ENCODE data around the gene LRRK2. TPM values are rescaled to one million over a fixed set of nuclear protein-coding genes. Genes with fewer than 3 reads are reported as not detected.
"Not testable (repeated sequence)": the region's sequence is repeated elsewhere in the genome, so short reads cannot be mapped to it uniquely, and the experiment has no call there.

Gene LRRK2
- total RNA-seq, 4 donors from 2014 or later = 29.6 to 38.5 (median 32.3) TPM

- no peak overlapping the region for H3K27ac ChIP-seq
- H3K4me3 ChIP-seq = no peak overlapping the region
- no peak for DNase-seq (ENCODE audit: low spot score in 2 of 2)
- H3K4me1 ChIP-seq = peaks cover 0 to 16% (median 0%) of the 10 kb centered on the region in 4 donors
- H3K9me3 ChIP-seq = no peaks in the 10 kb centered on the region
- WGBS, 2 donors = 91 to 95% methylated on average over 5 of the region's 5 CpGs
- no peaks in the 10 kb centered on the region for H3K27me3 ChIP-seq
- peaks cover 0 to 33% (median 0%) of the 10 kb centered on the region in 3 donors for H3K36me3 ChIP-seq
- TF ChIP-seq EP300 (IDR thresholded peaks at IDR 0.05) (no peak), POLR2A (IDR thresholded peaks at IDR 0.05) (no peak), CTCF (IDR thresholded peaks at IDR 0.05) (no peak)
These were observed 14.2 kb downstream of the LRRK2 start for GRCh38 chr12:40238979-40239378.

- H3K27ac ChIP-seq = no peak overlapping the region
- TF ChIP-seq EP300 (IDR thresholded peaks at IDR 0.05) (no peak), POLR2A (IDR thresholded peaks at IDR 0.05) (no peak), CTCF (IDR thresholded peaks at IDR 0.05) (no peak)
- no peak for DNase-seq (ENCODE audit: low spot score in 2 of 2)
- no peak overlapping the region for H3K4me3 ChIP-seq
- no peaks in the 10 kb centered on the region for H3K27me3 ChIP-seq
- WGBS, 2 donors = 95% methylated on average over 4 of the region's 4 CpGs
- no peaks in the 10 kb centered on the region for H3K9me3 ChIP-seq
- H3K36me3 ChIP-seq = peaks cover 0 to 26% (median 0%) of the 10 kb centered on the region in 3 donors
- H3K4me1 ChIP-seq = peaks cover 0 to 16% (median 0%) of the 10 kb centered on the region in 4 donors
These were observed 16.0 kb downstream of the LRRK2 start for GRCh38 chr12:40240779-40241178.

GRCh38 chr12:40241741-40242140, 16.9 kb downstream of the LRRK2 start:
- no peaks in the 10 kb centered on the region for H3K9me3 ChIP-seq
- H3K27ac ChIP-seq = no peak overlapping the region
- 19 to 33% methylated on average over 1 of the region's 1 CpG for WGBS, 2 donors
- DNase-seq (ENCODE audit: low spot score in 2 of 2) = no peak
- no peak for TF ChIP-seq POLR2A (IDR thresholded peaks at IDR 0.05)
- no peak for TF ChIP-seq EP300 (IDR thresholded peaks at IDR 0.05)
- TF ChIP-seq CTCF (IDR thresholded peaks at IDR 0.05) = no peak
- H3K4me1 ChIP-seq = peaks cover 0 to 16% (median 0%) of the 10 kb centered on the region in 4 donors
- H3K36me3 ChIP-seq = peaks cover 0 to 16% (median 0%) of the 10 kb centered on the region in 3 donors
- H3K27me3 ChIP-seq = no peaks in the 10 kb centered on the region
- no peak overlapping the region for H3K4me3 ChIP-seq

GRCh38 chr12:40244526-40245156, 19.8 kb downstream of the LRRK2 start:
- not testable (repeated sequence) for H3K9me3 ChIP-seq; DNase-seq (ENCODE audit: low spot score in 2 of 2); H3K27me3 ChIP-seq; H3K4me3 ChIP-seq; H3K36me3 ChIP-seq; H3K27ac ChIP-seq
- 90 to 94% methylated on average over 5 of the region's 5 CpGs for WGBS, 2 donors
- peaks cover 0 to 16% (median 0%) of the 10 kb centered on the region in 4 donors for H3K4me1 ChIP-seq

- TF ChIP-seq CTCF (IDR thresholded peaks at IDR 0.05) (no peak), EP300 (IDR thresholded peaks at IDR 0.05) (no peak), POLR2A (IDR thresholded peaks at IDR 0.05) (no peak)
- DNase-seq (ENCODE audit: low spot score in 2 of 2) = no peak
- Histone ChIP-seq H3K27ac (no peak overlapping the region), H3K9me3 (no peaks in the 10 kb centered on the region), H3K4me1 (no peaks in the 10 kb centered on the region), H3K27me3 (no peaks in the 10 kb centered on the region), H3K36me3 (peaks cover 0 to 33% (median 0%) of the 10 kb centered on the region in 3 donors), H3K4me3 (no peak overlapping the region)
- WGBS, 2 donors = 89 to 93% methylated on average over 1 of the region's 1 CpG
These were observed 23.2 kb downstream of the LRRK2 start for GRCh38 chr12:40248034-40248433.
